ES-I3 (cell line): ENCODE results near the gene MIPOL1.
"Not testable (repeated sequence)": the region's sequence is repeated elsewhere in the genome, so short reads cannot be mapped to it uniquely, and the experiment has no call there.

Experiments
- H3K36me3 ChIP-seq: 2 replicates; pipeline ENCODE4 v1.6.1; 2013; ENCODE audit warnings: mild to moderate bottlenecking, low read length, control low read depth, moderate library complexity; ENCODE audit not compliant: insufficient read depth
- H3K4me1 ChIP-seq: 2 replicates; pipeline ENCODE4 v1.6.1; 2013; ENCODE audit warnings: mild to moderate bottlenecking, control low read depth, low read length; ENCODE audit not compliant: insufficient read depth
- H3K9ac ChIP-seq: 2 replicates; pipeline ENCODE4 v1.6.1; 2013; ENCODE audit warnings: low read depth, mild to moderate bottlenecking, low read length, moderate library complexity
- H3K9me3 ChIP-seq: 2 replicates; pipeline ENCODE4 v1.6.1; 2013; ENCODE audit warnings: mild to moderate bottlenecking, low read length, moderate library complexity; ENCODE audit not compliant: control insufficient read depth, insufficient read depth

MIPOL1 gene

GRCh38 chr14:37397157-37397940 is 199.6 kb downstream of the MIPOL1 start:
- H3K36me3 ChIP-seq, H3K9me3 ChIP-seq, H3K4me1 ChIP-seq, H3K9ac ChIP-seq: not testable (repeated sequence)

- no peak overlapping the region for H3K9ac ChIP-seq
- H3K36me3 ChIP-seq: no peaks in the 10 kb centered on the region
- H3K9me3 ChIP-seq: no peaks in the 10 kb centered on the region
These were observed 200.1 kb downstream of the MIPOL1 start for GRCh38 chr14:37397941-37398215.

GRCh38 chr14:37399517-37399916 is 201.8 kb downstream of the MIPOL1 start:
- no peaks in the 10 kb centered on the region for H3K36me3 ChIP-seq

More at GRCh38 chr14:37397941-37398215, 200.1 kb downstream of the MIPOL1 start:
- H3K4me1 ChIP-seq: no peaks in the 10 kb centered on the region

GRCh38 chr14:37401093-37401492 is 203.4 kb downstream of the MIPOL1 start:
- Histone ChIP-seq H3K9me3 (no peaks in the 10 kb centered on the region), H3K9ac (no peak overlapping the region), H3K4me1 (no peaks in the 10 kb centered on the region), H3K36me3 (no peaks in the 10 kb centered on the region)

More at GRCh38 chr14:37399517-37399916, 201.8 kb downstream of the MIPOL1 start:
- H3K9ac ChIP-seq: no peak overlapping the region
- no peaks in the 10 kb centered on the region for H3K4me1 ChIP-seq
- no peaks in the 10 kb centered on the region for H3K9me3 ChIP-seq

GRCh38 chr14:37403626-37404025 is 205.9 kb downstream of the MIPOL1 start:
- H3K36me3 ChIP-seq: no peaks in the 10 kb centered on the region
- no peaks in the 10 kb centered on the region for H3K4me1 ChIP-seq
- H3K9ac ChIP-seq: no peak overlapping the region
- H3K9me3 ChIP-seq: no peaks in the 10 kb centered on the region

- Histone ChIP-seq H3K36me3 (no peaks in the 10 kb centered on the region), H3K4me1 (no peaks in the 10 kb centered on the region), H3K9me3 (no peaks in the 10 kb centered on the region), H3K9ac (no peak overlapping the region)
These were observed 208.4 kb downstream of the MIPOL1 start for GRCh38 chr14:37406095-37406494.

- Histone ChIP-seq H3K9ac (no peak overlapping the region), H3K9me3 (no peaks in the 10 kb centered on the region), H3K4me1 (no peaks in the 10 kb centered on the region), H3K36me3 (no peaks in the 10 kb centered on the region)
These were observed 213.5 kb downstream of the MIPOL1 start for GRCh38 chr14:37411079-37411735.

GRCh38 chr14:37413050-37413449 is 215.3 kb downstream of the MIPOL1 start:
- H3K9me3 ChIP-seq: no peaks in the 10 kb centered on the region
- H3K36me3 ChIP-seq: no peaks in the 10 kb centered on the region
- H3K9ac ChIP-seq: no peak overlapping the region

GRCh38 chr14:37413504-37414003 is 215.8 kb downstream of the MIPOL1 start:
- Histone ChIP-seq H3K4me1 (no peaks in the 10 kb centered on the region), H3K36me3 (no peaks in the 10 kb centered on the region), H3K9ac (no peak overlapping the region), H3K9me3 (no peaks in the 10 kb centered on the region)

More at GRCh38 chr14:37413050-37413449, 215.3 kb downstream of the MIPOL1 start:
- H3K4me1 ChIP-seq: no peaks in the 10 kb centered on the region

- no peaks in the 10 kb centered on the region for H3K9me3 ChIP-seq
- H3K36me3 ChIP-seq: no peaks in the 10 kb centered on the region
- H3K4me1 ChIP-seq: no peaks in the 10 kb centered on the region
- no peak overlapping the region for H3K9ac ChIP-seq
These were observed 218.5 kb downstream of the MIPOL1 start for GRCh38 chr14:37416264-37416663.

- no peaks in the 10 kb centered on the region for H3K36me3 ChIP-seq
- no peaks in the 10 kb centered on the region for H3K4me1 ChIP-seq
- no peaks in the 10 kb centered on the region for H3K9me3 ChIP-seq
- no peak overlapping the region for H3K9ac ChIP-seq
These were observed 219.4 kb downstream of the MIPOL1 start for GRCh38 chr14:37417151-37417550.

- H3K9ac ChIP-seq: no peak overlapping the region
- no peaks in the 10 kb centered on the region for H3K36me3 ChIP-seq
- no peaks in the 10 kb centered on the region for H3K9me3 ChIP-seq
- no peaks in the 10 kb centered on the region for H3K4me1 ChIP-seq
These were observed 220.1 kb downstream of the MIPOL1 start for GRCh38 chr14:37417833-37418232.

GRCh38 chr14:37420622-37421021 is 222.9 kb downstream of the MIPOL1 start:
- H3K9ac ChIP-seq: no peak overlapping the region
- no peaks in the 10 kb centered on the region for H3K9me3 ChIP-seq
- H3K4me1 ChIP-seq: no peaks in the 10 kb centered on the region
- no peaks in the 10 kb centered on the region for H3K36me3 ChIP-seq

- no peak overlapping the region for H3K9ac ChIP-seq
- H3K36me3 ChIP-seq: no peaks in the 10 kb centered on the region
These were observed 224.6 kb downstream of the MIPOL1 start for GRCh38 chr14:37422319-37422718.

GRCh38 chr14:37422748-37423147 is 225.0 kb downstream of the MIPOL1 start:
- no peaks in the 10 kb centered on the region for H3K9me3 ChIP-seq
- no peaks in the 10 kb centered on the region for H3K4me1 ChIP-seq
- H3K9ac ChIP-seq: no peak overlapping the region
- H3K36me3 ChIP-seq: no peaks in the 10 kb centered on the region

More at GRCh38 chr14:37422319-37422718, 224.6 kb downstream of the MIPOL1 start:
- Histone ChIP-seq H3K9me3 (no peaks in the 10 kb centered on the region), H3K4me1 (no peaks in the 10 kb centered on the region)
